Measurements from ENCODE around the gene TMEM190. TPM values are rescaled to one million over a fixed set of nuclear protein-coding genes. Genes with fewer than 3 reads are reported as not detected.

The TMEM190 gene
- total and polyA plus RNA-seq, 9 of the 15 experiments (the other 6 are each of a cell fraction or from before 2014, with no cell fraction given) = not detected

DNA sequence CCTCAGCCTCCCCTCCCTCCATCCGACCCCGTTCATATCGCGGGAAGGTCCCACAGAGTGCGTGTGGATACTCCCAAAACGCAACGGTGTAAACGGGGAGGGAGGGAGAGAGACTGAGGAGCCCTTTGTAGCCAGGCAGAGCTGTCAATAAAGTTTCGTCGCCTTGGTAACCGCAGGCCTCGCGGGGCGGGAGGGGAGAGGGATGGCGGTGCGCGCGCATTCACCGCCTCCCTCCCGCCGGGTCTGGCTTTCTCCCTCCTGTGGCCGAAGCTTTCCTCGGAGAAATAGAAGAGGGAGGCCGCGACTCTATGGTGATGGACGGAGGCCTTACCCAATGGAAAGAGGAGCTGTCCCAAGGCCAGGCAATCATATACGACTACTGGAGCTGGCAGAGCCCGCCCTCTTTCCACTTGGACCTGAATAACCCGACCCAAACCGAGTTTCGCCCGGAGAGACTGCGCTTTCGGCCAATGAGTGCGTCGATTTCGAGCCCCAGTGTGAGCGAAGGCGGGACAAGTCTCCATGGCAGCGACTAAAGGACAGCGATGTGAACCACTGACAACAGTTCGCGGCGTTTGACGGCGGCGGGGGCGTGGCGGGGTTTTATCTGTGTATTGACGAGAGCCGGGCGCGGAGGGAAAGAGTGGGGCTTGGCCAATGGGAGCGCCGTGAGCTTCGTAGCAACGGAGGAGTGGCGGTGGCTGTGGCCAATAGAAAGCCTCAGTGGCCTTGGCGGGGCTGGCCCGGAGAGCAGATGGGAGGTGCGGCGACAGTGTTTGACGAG, 37.3 kb upstream of the TMEM190 start, which contains the start of gene KMT5C (continued):
- TF ChIP-seq TRIM25 (IDR thresholded peaks at IDR 0.05; ENCODE audit: borderline replicate concordance) (no peak), NBN (IDR thresholded peaks at IDR 0.05; ENCODE audit: low read depth) (no peak), HDAC2 (IDR thresholded peaks at IDR 0.05) (no peak), RREB1 (CRISPR knock-in tag; IDR thresholded peaks at IDR 0.05) (no peak), HOXB6 (CRISPR knock-in tag; IDR thresholded peaks at IDR 0.05; ENCODE audit: borderline replicate concordance) (no peak), MCM2 (IDR thresholded peaks at IDR 0.05; ENCODE audit: low read depth) (no peak), POLR2AphosphoS2 (IDR thresholded peaks at IDR 0.05; ENCODE audit: low read length) (no peak), RNF2 (IDR thresholded peaks at IDR 0.05) (peak; percentile 56; the same call in 1 of the 2 replicates), ZFX (CRISPR knock-in tag; IDR thresholded peaks at IDR 0.05) (peak; percentile 62; the same call in 1 of the 2 replicates), PHB (CRISPR knock-in tag; IDR thresholded peaks at IDR 0.05) (no peak), PRPF4 (IDR thresholded peaks at IDR 0.05; ENCODE audit: insufficient read depth, low read depth, low read length, poor library complexity, severe bottlenecking) (no peak), ZKSCAN1 (IDR thresholded peaks at IDR 0.05; ENCODE audit: low read depth, low read length) (peak; percentile 87), KDM1A (IDR thresholded peaks at IDR 0.05) (no peak), IRF2 (CRISPR knock-in tag; IDR thresholded peaks at IDR 0.05) (no peak), KLF6 (CRISPR knock-in tag; IDR thresholded peaks at IDR 0.05; ENCODE audit: borderline replicate concordance) (no peak), USF2 (CRISPR knock-in tag; IDR thresholded peaks at IDR 0.05) (no peak)
- TF ChIP-seq, protein P1, sequence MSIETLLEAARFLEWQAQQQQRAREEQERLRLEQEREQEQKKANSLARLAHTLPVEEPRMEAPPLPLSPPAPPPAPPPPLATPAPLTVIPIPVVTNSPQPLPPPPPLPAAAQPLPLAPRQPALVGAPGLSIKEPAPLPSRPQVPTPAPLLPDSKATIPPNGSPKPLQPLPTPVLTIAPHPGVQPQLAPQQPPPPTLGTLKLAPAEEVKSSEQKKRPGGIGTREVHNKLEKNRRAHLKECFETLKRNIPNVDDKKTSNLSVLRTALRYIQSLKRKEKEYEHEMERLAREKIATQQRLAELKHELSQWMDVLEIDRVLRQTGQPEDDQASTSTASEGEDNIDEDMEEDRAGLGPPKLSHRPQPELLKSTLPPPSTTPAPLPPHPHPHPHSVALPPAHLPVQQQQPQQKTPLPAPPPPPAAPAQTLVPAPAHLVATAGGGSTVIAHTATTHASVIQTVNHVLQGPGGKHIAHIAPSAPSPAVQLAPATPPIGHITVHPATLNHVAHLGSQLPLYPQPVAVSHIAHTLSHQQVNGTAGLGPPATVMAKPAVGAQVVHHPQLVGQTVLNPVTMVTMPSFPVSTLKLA (conservative IDR thresholded peaks at IDR 0.05) = peak; percentile 79 to 86

Data from K562 (cell line).